ENCODE results near the gene ADD1. TPM values are rescaled to one million over a fixed set of nuclear protein-coding genes. Genes with fewer than 3 reads are reported as not detected.
A peak's percentile ranks its signal among the peaks of the same experiment; 100 is the strongest.

The ADD1 gene
- total and polyA plus RNA-seq, 7 experiments from 2014 or later = 152 to 300 (median 260) TPM

DNA sequence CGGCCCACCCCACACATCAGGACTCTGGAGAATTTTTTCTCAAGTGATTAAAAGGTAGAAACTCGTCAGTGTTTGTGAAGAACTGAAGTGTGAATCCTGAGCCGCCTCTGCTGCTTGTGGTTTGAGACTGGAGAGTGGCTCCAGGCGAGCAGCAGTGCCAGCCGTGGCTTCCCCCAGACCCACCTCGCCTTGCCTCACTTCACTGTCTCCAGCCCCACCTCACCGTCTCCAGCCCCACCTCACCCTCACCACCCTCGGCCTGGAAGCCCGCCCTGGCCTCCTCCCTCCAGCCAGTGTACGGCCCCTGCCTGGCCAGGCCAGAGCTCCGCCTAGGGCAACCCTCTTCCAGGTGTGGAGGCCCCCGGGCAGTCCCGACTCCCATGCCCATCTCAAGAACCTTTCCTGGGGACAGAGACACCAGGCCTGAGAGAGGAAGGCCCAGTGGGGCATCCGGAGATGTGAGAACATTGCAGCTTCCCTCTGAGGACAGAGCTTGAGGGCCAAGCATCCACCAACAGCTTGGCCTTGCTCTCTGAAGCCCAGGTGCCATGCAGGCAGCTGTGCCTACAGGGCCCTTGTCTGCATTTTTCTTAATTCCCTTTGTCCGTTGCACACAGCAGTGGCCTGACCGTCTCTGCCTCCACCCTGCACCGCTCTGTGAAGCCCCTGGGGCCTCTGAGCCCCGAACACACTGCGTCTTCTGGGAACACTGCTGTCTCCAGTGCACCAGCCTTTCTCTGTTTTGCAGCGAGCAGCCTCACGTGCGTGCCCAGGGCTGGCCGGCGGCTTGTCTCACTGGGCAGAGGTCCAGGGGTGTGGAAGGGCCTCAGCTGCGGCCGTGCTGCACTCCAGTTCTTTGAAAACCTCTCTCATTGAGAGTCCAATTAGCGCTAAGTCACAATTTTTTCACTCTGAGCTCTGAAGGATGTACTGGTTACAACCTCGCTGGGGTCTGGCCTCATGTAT lies 37.0 kb upstream of the ADD1 start:
- Mint-ChIP-seq H3K4me1 (peaks cover 4 to 27% (median 5%) of the 10 kb centered on the region in 7 donors), H3K36me3 (no peaks in the 10 kb centered on the region), H3K4me3 (no peak overlapping the region), H3K9me3 (peaks cover 0 to 1% (median 0%) of the 10 kb centered on the region in 11 donors), H3K27me3 (no peaks in the 10 kb centered on the region), H3K27ac (peak overlapping the region in 4 of 9 donors; percentile 10 to 47 (median 36))
- no peaks in the 10 kb centered on the region for H3K36me3 ChIP-seq (ENCODE audit: control insufficient read depth in 2 of 3, insufficient read depth in 3 of 3, low read length in 3 of 3)
- H3K9me3 ChIP-seq (ENCODE audit: control insufficient read depth in 2 of 3, low read length in 3 of 3) = no peaks in the 10 kb centered on the region
- no peak for DNase-seq
- H3K27me3 ChIP-seq (ENCODE audit: control insufficient read depth in 2 of 2, insufficient read depth in 2 of 2, low read length in 2 of 2) = no peaks in the 10 kb centered on the region
- POLR2A ChIA-PET = no interaction called here
- intact Hi-C loops (cut with micrococcal nuclease) = no loop called here
- no peak for ATAC-seq
- CTCF ChIA-PET = interaction anchor here (0.6 kb wide), 1 partner anchor 29 kb away, joined by 3 read pairs; no protein-coding TSS in a partner anchor
- H3K4me3 ChIP-seq (ENCODE audit: low read length) = no peak overlapping the region
- H3K27ac ChIP-seq (ENCODE audit: low read depth, low read length) = no peak overlapping the region
- H3K4me1 ChIP-seq (ENCODE audit: control insufficient read depth in 2 of 2, insufficient read depth in 2 of 2, low read length in 2 of 2) = peaks cover 7 to 8% of the 10 kb centered on the region in 2 donors

GRCh38 chr4:2807571-2807970 lies 36.1 kb upstream of the ADD1 start:
- Histone ChIP-seq H3K4me3 (ENCODE audit: low read length) (no peak overlapping the region), H3K36me3 (ENCODE audit: control insufficient read depth in 2 of 3, insufficient read depth in 3 of 3, low read length in 3 of 3) (no peaks in the 10 kb centered on the region), H3K9me3 (ENCODE audit: control insufficient read depth in 2 of 3, low read length in 3 of 3) (no peaks in the 10 kb centered on the region), H3K4me1 (ENCODE audit: control insufficient read depth in 2 of 2, insufficient read depth in 2 of 2, low read length in 2 of 2) (peaks cover 11 to 12% of the 10 kb centered on the region in 2 donors), H3K27me3 (ENCODE audit: control insufficient read depth in 2 of 2, insufficient read depth in 2 of 2, low read length in 2 of 2) (no peaks in the 10 kb centered on the region), H3K27ac (ENCODE audit: low read depth, low read length) (no peak overlapping the region)
- intact Hi-C loops (cut with micrococcal nuclease) = no loop called here
- ChIA-PET CTCF (no interaction called here), POLR2A (no interaction called here)
- Mint-ChIP-seq H3K27ac (peak overlapping the region in 4 of 9 donors; percentile 10 to 38 (median 24)), H3K9me3 (peaks cover 0 to 1% (median 0%) of the 10 kb centered on the region in 11 donors), H3K4me3 (no peak overlapping the region), H3K4me1 (peaks cover 8 to 28% (median 10%) of the 10 kb centered on the region in 7 donors), H3K27me3 (no peaks in the 10 kb centered on the region), H3K36me3 (peaks cover 0 to 5% (median 0%) of the 10 kb centered on the region in 5 donors)
- no peak for ATAC-seq
- DNase-seq = no peak

GRCh38 chr4:2808001-2808400 lies 35.6 kb upstream of the ADD1 start:
- ATAC-seq = no peak
- Mint-ChIP-seq H3K27me3 (no peaks in the 10 kb centered on the region), H3K4me3 (no peak overlapping the region), H3K4me1 (peaks cover 12 to 28% (median 14%) of the 10 kb centered on the region in 7 donors), H3K27ac (no peak overlapping the region), H3K9me3 (peaks cover 0 to 1% (median 0%) of the 10 kb centered on the region in 11 donors), H3K36me3 (peaks cover 0 to 9% (median 0%) of the 10 kb centered on the region in 5 donors)
- H3K27me3 ChIP-seq (ENCODE audit: control insufficient read depth in 2 of 2, insufficient read depth in 2 of 2, low read length in 2 of 2) = no peaks in the 10 kb centered on the region
- POLR2A ChIA-PET = no interaction called here
- intact Hi-C loops (cut with micrococcal nuclease) = no loop called here
- no peak for DNase-seq
- no peaks in the 10 kb centered on the region for H3K36me3 ChIP-seq (ENCODE audit: control insufficient read depth in 2 of 3, insufficient read depth in 3 of 3, low read length in 3 of 3)
- no peaks in the 10 kb centered on the region for H3K9me3 ChIP-seq (ENCODE audit: control insufficient read depth in 2 of 3, low read length in 3 of 3)
- CTCF ChIA-PET = no interaction called here
- peaks cover 11 to 12% of the 10 kb centered on the region in 2 donors for H3K4me1 ChIP-seq (ENCODE audit: control insufficient read depth in 2 of 2, insufficient read depth in 2 of 2, low read length in 2 of 2)
- no peak overlapping the region for H3K27ac ChIP-seq (ENCODE audit: low read depth, low read length)
- H3K4me3 ChIP-seq (ENCODE audit: low read length) = no peak overlapping the region

GRCh38 chr4:2809610-2810180 lies 33.9 kb upstream of the ADD1 start:
- DNase-seq (no peak), ATAC-seq (no peak)
- H3K4me1 ChIP-seq (ENCODE audit: control insufficient read depth in 2 of 2, insufficient read depth in 2 of 2, low read length in 2 of 2) = peaks cover 23 to 24% of the 10 kb centered on the region in 2 donors
- no peaks in the 10 kb centered on the region for H3K9me3 ChIP-seq (ENCODE audit: control insufficient read depth in 2 of 3, low read length in 3 of 3)
- ChIA-PET CTCF (interaction anchor here (0.6 kb wide), 1 partner anchor 154 kb away, joined by 3 read pairs; no protein-coding TSS in a partner anchor), POLR2A (interaction anchor here (0.8 to 12.2 kb wide), 2 partner anchors 10 to 28 kb away, joined by 4 to 100 read pairs; no protein-coding TSS in a partner anchor)
- H3K36me3 Mint-ChIP-seq = peaks cover 0 to 18% (median 0%) of the 10 kb centered on the region in 5 donors
- H3K4me1 Mint-ChIP-seq = peaks cover 29 to 41% (median 31%) of the 10 kb centered on the region in 7 donors
- H3K4me3 ChIP-seq (ENCODE audit: low read length) = no peak overlapping the region
- H3K4me3 Mint-ChIP-seq = peak overlapping the region in 4 of 10 donors; percentile 5 to 84 (median 36)
- no peaks in the 10 kb centered on the region for H3K36me3 ChIP-seq (ENCODE audit: control insufficient read depth in 2 of 3, insufficient read depth in 3 of 3, low read length in 3 of 3)
- no peak overlapping the region for H3K27ac ChIP-seq (ENCODE audit: low read depth, low read length)
- H3K27me3 ChIP-seq (ENCODE audit: control insufficient read depth in 2 of 2, insufficient read depth in 2 of 2, low read length in 2 of 2) = no peaks in the 10 kb centered on the region
- H3K27me3 Mint-ChIP-seq = no peaks in the 10 kb centered on the region
- intact Hi-C loops (cut with micrococcal nuclease) = no loop called here
- H3K27ac Mint-ChIP-seq = peak overlapping the region in 6 of 9 donors; percentile 36 to 87 (median 46)
- peaks cover 0 to 1% (median 0%) of the 10 kb centered on the region in 11 donors for H3K9me3 Mint-ChIP-seq

DNA sequence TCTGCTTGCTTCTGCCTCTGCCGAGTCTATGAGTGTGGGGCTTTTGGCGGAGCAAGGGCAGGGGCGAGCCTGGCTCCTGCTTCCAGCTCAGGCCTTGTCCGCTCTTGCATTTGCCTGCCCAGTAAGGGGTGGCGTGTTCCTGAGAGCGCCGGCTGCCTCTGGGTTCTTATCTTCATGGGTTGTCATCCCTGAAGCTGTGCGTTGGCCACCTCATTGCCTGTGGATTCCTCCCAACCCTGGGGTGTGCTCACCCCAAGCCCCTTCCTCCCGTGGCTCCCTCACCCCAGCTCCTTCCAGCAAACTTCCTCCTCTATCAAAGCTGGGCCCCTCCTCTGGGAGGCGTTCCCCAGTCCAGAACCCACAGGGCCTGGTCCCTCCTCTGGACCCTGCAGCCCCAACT lies 33.3 kb upstream of the ADD1 start:
- intact Hi-C loops (cut with micrococcal nuclease) = no loop called here
- Mint-ChIP-seq H3K4me3 (no peak overlapping the region), H3K9me3 (peaks cover 0 to 1% (median 0%) of the 10 kb centered on the region in 11 donors), H3K36me3 (peaks cover 0 to 19% (median 0%) of the 10 kb centered on the region in 5 donors), H3K27ac (peak overlapping the region in 2 of 9 donors; percentile 48 to 60), H3K27me3 (no peaks in the 10 kb centered on the region), H3K4me1 (peaks cover 29 to 46% (median 38%) of the 10 kb centered on the region in 7 donors)
- no peaks in the 10 kb centered on the region for H3K9me3 ChIP-seq (ENCODE audit: control insufficient read depth in 2 of 3, low read length in 3 of 3)
- H3K27me3 ChIP-seq (ENCODE audit: control insufficient read depth in 2 of 2, insufficient read depth in 2 of 2, low read length in 2 of 2) = no peaks in the 10 kb centered on the region
- DNase-seq (no peak), ATAC-seq (no peak)
- H3K4me3 ChIP-seq (ENCODE audit: low read length) = no peak overlapping the region
- no peak overlapping the region for H3K27ac ChIP-seq (ENCODE audit: low read depth, low read length)
- CTCF ChIA-PET = interaction anchor here (1.0 kb wide), 1 partner anchor 10 kb away, joined by 3 read pairs; no protein-coding TSS in a partner anchor
- peaks cover 30% of the 10 kb centered on the region in 2 donors for H3K4me1 ChIP-seq (ENCODE audit: control insufficient read depth in 2 of 2, insufficient read depth in 2 of 2, low read length in 2 of 2)
- POLR2A ChIA-PET = interaction anchor here (0.8 to 12.2 kb wide), 3 partner anchors 10 to 27 kb away, joined by 3 to 100 read pairs (median 4); no protein-coding TSS in a partner anchor
- no peaks in the 10 kb centered on the region for H3K36me3 ChIP-seq (ENCODE audit: control insufficient read depth in 2 of 3, insufficient read depth in 3 of 3, low read length in 3 of 3)
